GM21515 (cell line): Measurements from ENCODE around the gene RNF19B.
"Not testable (repeated sequence)": the region's sequence is repeated elsewhere in the genome, so short reads cannot be mapped to it uniquely, and the experiment has no call there.

Experiments
- ATAC-seq: cut with Tn5 transposase; IDR thresholded peaks from one replicate; pipeline ENCODE4 v1.9.1; 2021; ENCODE audit not compliant: unreplicated experiment

The RNF19B gene

GRCh38 chr1:32933742-32934322 is 30.8 kb downstream of the RNF19B start:
- no peak for ATAC-seq

- ATAC-seq, result no peak
Observed at GRCh38 chr1:32931760-32932159, 32.8 kb downstream of the RNF19B start.

GRCh38 chr1:32929366-32929765 is 35.2 kb downstream of the RNF19B start:
- ATAC-seq, result no peak

- ATAC-seq, result no peak
Observed at GRCh38 chr1:32928715-32929114, 35.9 kb downstream of the RNF19B start.

- ATAC-seq, result no peak
Observed at GRCh38 chr1:32928285-32928684, 36.3 kb downstream of the RNF19B start.

GRCh38 chr1:32927441-32927840 is 37.2 kb downstream of the RNF19B start:
- ATAC-seq, result no peak

- ATAC-seq, result no peak
Observed at GRCh38 chr1:32926562-32926961, 38.0 kb downstream of the RNF19B start.

GRCh38 chr1:32925403-32926162 is 39.0 kb downstream of the RNF19B start:
- no peak for ATAC-seq

GRCh38 chr1:32924881-32925344 is 39.7 kb downstream of the RNF19B start:
- ATAC-seq, result no peak

- ATAC-seq, result no peak
Observed at GRCh38 chr1:32920833-32921232, 43.8 kb downstream of the RNF19B start.

- ATAC-seq, result no peak
Observed at GRCh38 chr1:32919811-32920733, 44.5 kb downstream of the RNF19B start.

GRCh38 chr1:32918179-32918578 is 46.4 kb downstream of the RNF19B start:
- no peak for ATAC-seq

GRCh38 chr1:32917521-32917920 is 47.1 kb downstream of the RNF19B start:
- no peak for ATAC-seq

- no peak for ATAC-seq
Observed at GRCh38 chr1:32915766-32916706, 48.6 kb downstream of the RNF19B start.

- ATAC-seq, result no peak
Observed at GRCh38 chr1:32910319-32910718, 54.3 kb downstream of the RNF19B start.

GRCh38 chr1:32907435-32907834 is 57.2 kb downstream of the RNF19B start:
- ATAC-seq, result no peak

GRCh38 chr1:32906654-32907053 is 58.0 kb downstream of the RNF19B start:
- no peak for ATAC-seq

GRCh38 chr1:32905588-32905987 is 59.0 kb downstream of the RNF19B start:
- ATAC-seq, result not testable (repeated sequence)

- ATAC-seq, result no peak
Observed at GRCh38 chr1:32904797-32905196, 59.8 kb downstream of the RNF19B start.

GRCh38 chr1:32903991-32904785 is 60.4 kb downstream of the RNF19B start:
- ATAC-seq, result no peak
